ENCODE results near the gene FAM3C. TPM values are rescaled to one million over a fixed set of nuclear protein-coding genes. Genes with fewer than 3 reads are reported as not detected.

Gene FAM3C
- total and polyA plus RNA-seq, 2 of the 4 experiments (the other 2 are of a cell fraction), result 11.5 to 45.8 TPM

GRCh38 chr7:121313793-121314676 lies 82.1 kb downstream of the FAM3C start (continued):
- no peak for TF ChIP-seq MXI1 (IDR thresholded peaks at IDR 0.05; ENCODE audit: borderline replicate concordance, low read depth, low read length)

- no peak overlapping the region for H4K5ac ChIP-seq (ENCODE audit: low read depth, low read length)
- H3K9me1 ChIP-seq (ENCODE audit: insufficient read depth, low read length), result no peaks in the 10 kb centered on the region
- no peaks in the 10 kb centered on the region for H3K79me1 ChIP-seq (ENCODE audit: low read depth in 1 of 2, low read length in 2 of 2)
- no CpG with 5 or more reads among the region's 3 CpGs for WGBS, 2 experiments (ENCODE audit: extremely low coverage in 2 of 2, insufficient read length in 1 of 2)
- no peaks in the 10 kb centered on the region for H3K27me3 ChIP-seq (ENCODE audit: control insufficient read depth, insufficient read depth, low read length)
- no peaks in the 10 kb centered on the region for H4K20me1 ChIP-seq (ENCODE audit: insufficient read depth, low read length)
- dilution Hi-C loops (cut with HindIII; ENCODE audit: low sequenced_read_pairs, unreplicated experiment) (no loop called here), intact Hi-C loops (cut with micrococcal nuclease) (no loop called here), in situ Hi-C loops (cut with MboI; ENCODE audit: low sequenced_read_pairs) (no loop called here)
- no peak for DNase-seq
- ChIA-PET CTCF (no interaction called here), POLR2A (ENCODE audit: unreplicated experiment) (interaction anchor here (0.6 kb wide), 1 partner anchor 343 kb away, joined by 5 read pairs; no protein-coding TSS in a partner anchor)
- no peak overlapping the region for H4K8ac ChIP-seq (ENCODE audit: low read depth in 2 of 2, low read length in 2 of 2)
- no peak overlapping the region for H3K4me3 ChIP-seq (ENCODE audit: insufficient read depth, low read depth, low read length)
- peaks cover 2% of the 10 kb centered on the region; the same call in 1 of the 2 replicates for H3K4me1 ChIP-seq (ENCODE audit: control insufficient read depth, insufficient read depth, low read length)
- H3K9me3 ChIP-seq (ENCODE audit: control insufficient read depth, insufficient read depth, low read length), result no peaks in the 10 kb centered on the region
- H3K18ac ChIP-seq (ENCODE audit: low read depth, low read length), result no peak overlapping the region
- H2BK5ac ChIP-seq (ENCODE audit: low read depth, low read length, poor library complexity, severe bottlenecking), result no peak overlapping the region
- BruUV-seq (replicated peaks), result no TSS peak
- no peak overlapping the region for H2AK5ac ChIP-seq (ENCODE audit: low read depth, low read length)
- H2AK9ac ChIP-seq (replicated peaks; ENCODE audit: low read depth, low read length, poor library complexity), result no peak overlapping the region
- no peak overlapping the region for H4K91ac ChIP-seq (ENCODE audit: insufficient read depth, low read depth, low read length)
- no peak overlapping the region for H3K4me2 ChIP-seq (ENCODE audit: low read depth, low read length)
- no peak overlapping the region for H3K56ac ChIP-seq (ENCODE audit: extremely low read depth, insufficient read depth, low read length)
- 0 out of 2 replicates have a peak overlapping the region, but pooled peaks have one; percentile 12 for H3K4ac ChIP-seq (ENCODE audit: low read depth, low read length)
- H3K9ac ChIP-seq (ENCODE audit: low read depth, low read length), result no peak overlapping the region
- TF ChIP-seq RFX5 (IDR thresholded peaks at IDR 0.05; ENCODE audit: low read depth, low read length), result no peak
- no peak for TF ChIP-seq CEBPB (IDR thresholded peaks at IDR 0.05; ENCODE audit: low read depth, low read length)
- no peak for TF ChIP-seq CHD1 (IDR thresholded peaks at IDR 0.05; ENCODE audit: low read depth, low read length)
- TF ChIP-seq, protein P1, sequence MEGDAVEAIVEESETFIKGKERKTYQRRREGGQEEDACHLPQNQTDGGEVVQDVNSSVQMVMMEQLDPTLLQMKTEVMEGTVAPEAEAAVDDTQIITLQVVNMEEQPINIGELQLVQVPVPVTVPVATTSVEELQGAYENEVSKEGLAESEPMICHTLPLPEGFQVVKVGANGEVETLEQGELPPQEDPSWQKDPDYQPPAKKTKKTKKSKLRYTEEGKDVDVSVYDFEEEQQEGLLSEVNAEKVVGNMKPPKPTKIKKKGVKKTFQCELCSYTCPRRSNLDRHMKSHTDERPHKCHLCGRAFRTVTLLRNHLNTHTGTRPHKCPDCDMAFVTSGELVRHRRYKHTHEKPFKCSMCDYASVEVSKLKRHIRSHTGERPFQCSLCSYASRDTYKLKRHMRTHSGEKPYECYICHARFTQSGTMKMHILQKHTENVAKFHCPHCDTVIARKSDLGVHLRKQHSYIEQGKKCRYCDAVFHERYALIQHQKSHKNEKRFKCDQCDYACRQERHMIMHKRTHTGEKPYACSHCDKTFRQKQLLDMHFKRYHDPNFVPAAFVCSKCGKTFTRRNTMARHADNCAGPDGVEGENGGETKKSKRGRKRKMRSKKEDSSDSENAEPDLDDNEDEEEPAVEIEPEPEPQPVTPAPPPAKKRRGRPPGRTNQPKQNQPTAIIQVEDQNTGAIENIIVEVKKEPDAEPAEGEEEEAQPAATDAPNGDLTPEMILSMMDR (conservative IDR thresholded peaks at IDR 0.05; ENCODE audit: low read depth, low read length), result no peak
- H3K14ac ChIP-seq (replicated peaks; ENCODE audit: low read depth, low read length), result no peak overlapping the region
- H3K23ac ChIP-seq (ENCODE audit: low read depth, low read length), result no peak overlapping the region
- no peak overlapping the region for H2BK15ac ChIP-seq (ENCODE audit: low read depth, low read length)
- ATAC-seq (ENCODE audit: low read depth), result peak; percentile 27; the same call in 1 of the 2 replicates
- H3K27ac ChIP-seq (ENCODE audit: insufficient read depth, low read length), result no peak overlapping the region
- H3K36me3 ChIP-seq (ENCODE audit: control insufficient read depth, insufficient read depth, low read length), result no peaks in the 10 kb centered on the region
- H2AFZ ChIP-seq (replicated peaks; ENCODE audit: low read length, poor library complexity), result peak overlapping the region; percentile 13
- no peak overlapping the region for H2BK20ac ChIP-seq (ENCODE audit: low read depth, low read length)
- H2BK120ac ChIP-seq (ENCODE audit: low read depth, low read length), result peak overlapping the region; percentile 30; the same call in 1 of the 2 replicates
Measured at GRCh38 chr7:121313220-121313792, 82.8 kb downstream of the FAM3C start.

Measured in IMR-90 (cell line).